GM18873 (cell line): ENCODE data around the gene ASXL2.
"Not testable (repeated sequence)": the region's sequence is repeated elsewhere in the genome, so short reads cannot be mapped to it uniquely, and the experiment has no call there.

ENCODE experiments used
- ATAC-seq: cut with Tn5 transposase; IDR thresholded peaks from one replicate; pipeline ENCODE4 v1.9.1; 2021; ENCODE audit warnings: mild to moderate bottlenecking, moderate library complexity, moderate number of reproducible peaks; ENCODE audit not compliant: unreplicated experiment, low FRiP score

ASXL2 gene

GRCh38 chr2:25838152-25838756 is 40.0 kb downstream of the ASXL2 start:
- no peak for ATAC-seq

- ATAC-seq, result no peak
These were observed 42.4 kb downstream of the ASXL2 start for GRCh38 chr2:25835906-25836305.

GRCh38 chr2:25833566-25833965 is 44.7 kb downstream of the ASXL2 start:
- no peak for ATAC-seq

- no peak for ATAC-seq
These were observed 45.4 kb downstream of the ASXL2 start for GRCh38 chr2:25832897-25833296.

- no peak for ATAC-seq
These were observed 46.4 kb downstream of the ASXL2 start for GRCh38 chr2:25831746-25832449.

- ATAC-seq, result no peak
These were observed 48.5 kb downstream of the ASXL2 start for GRCh38 chr2:25829828-25830227.

- no peak for ATAC-seq
These were observed 48.9 kb downstream of the ASXL2 start for GRCh38 chr2:25829377-25829704.

- not testable (repeated sequence) for ATAC-seq
These were observed 49.5 kb downstream of the ASXL2 start for GRCh38 chr2:25828532-25829376.

- ATAC-seq, result no peak
These were observed 53.0 kb downstream of the ASXL2 start for GRCh38 chr2:25825238-25825637.

GRCh38 chr2:25824718-25825117 is 53.6 kb downstream of the ASXL2 start:
- no peak for ATAC-seq

GRCh38 chr2:25824216-25824615 is 54.1 kb downstream of the ASXL2 start:
- no peak for ATAC-seq

GRCh38 chr2:25822190-25823117 is 55.8 kb downstream of the ASXL2 start:
- no peak for ATAC-seq

GRCh38 chr2:25821225-25822056 is 56.8 kb downstream of the ASXL2 start:
- ATAC-seq, result no peak

- no peak for ATAC-seq
These were observed 58.7 kb downstream of the ASXL2 start for GRCh38 chr2:25819597-25820039.

- ATAC-seq, result peak; percentile 56
These were observed 60.7 kb downstream of the ASXL2 start for GRCh38 chr2:25817630-25818029.

GRCh38 chr2:25817006-25817405 is 61.3 kb downstream of the ASXL2 start:
- no peak for ATAC-seq

GRCh38 chr2:25816249-25816648 is 62.0 kb downstream of the ASXL2 start:
- ATAC-seq, result no peak

- ATAC-seq, result no peak
These were observed 63.6 kb downstream of the ASXL2 start for GRCh38 chr2:25814681-25815080.

- ATAC-seq, result no peak
These were observed 67.9 kb downstream of the ASXL2 start for GRCh38 chr2:25810428-25810827.

GRCh38 chr2:25809646-25810045 is 68.6 kb downstream of the ASXL2 start:
- ATAC-seq, result no peak
